Fibroblast of skin of right biceps (primary cell): ENCODE measurements around the gene ATP4A.
A peak's percentile ranks its signal among the peaks of the same experiment; 100 is the strongest.

ENCODE experiments used
- DNase-seq: peaks from one replicate; pipeline ENCODE4 v3.0.0-alpha.2; 2013

Gene ATP4A

DNA sequence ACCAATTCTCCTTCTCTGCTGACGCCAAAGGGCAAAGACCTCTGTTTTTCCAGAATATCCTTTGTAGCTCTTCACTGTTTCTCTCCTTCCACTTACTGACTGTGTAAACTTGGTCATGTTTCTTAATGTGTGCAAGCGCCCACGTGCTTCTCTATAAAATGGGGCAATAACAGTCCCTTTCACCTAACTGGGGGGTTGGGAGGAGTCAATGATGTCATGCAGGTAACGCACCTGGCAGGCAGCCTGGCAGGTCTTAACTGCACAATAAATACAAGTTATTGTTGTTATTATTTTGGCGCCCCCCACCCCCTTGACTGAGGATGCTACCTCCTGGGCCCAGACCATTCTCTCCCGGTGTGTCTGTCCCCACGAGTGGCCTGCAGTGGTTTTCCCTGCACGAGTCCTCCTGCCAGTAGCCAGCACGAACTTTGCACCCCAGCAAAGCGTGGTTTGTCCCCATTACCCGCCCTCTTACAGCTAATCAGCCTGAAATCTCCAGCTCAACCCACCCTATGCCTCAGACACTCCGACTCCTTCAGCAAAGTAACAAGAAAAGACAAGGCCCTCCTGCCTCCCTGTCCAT lies 40.6 kb downstream of the ATP4A start:
- no peak for DNase-seq

DNA sequence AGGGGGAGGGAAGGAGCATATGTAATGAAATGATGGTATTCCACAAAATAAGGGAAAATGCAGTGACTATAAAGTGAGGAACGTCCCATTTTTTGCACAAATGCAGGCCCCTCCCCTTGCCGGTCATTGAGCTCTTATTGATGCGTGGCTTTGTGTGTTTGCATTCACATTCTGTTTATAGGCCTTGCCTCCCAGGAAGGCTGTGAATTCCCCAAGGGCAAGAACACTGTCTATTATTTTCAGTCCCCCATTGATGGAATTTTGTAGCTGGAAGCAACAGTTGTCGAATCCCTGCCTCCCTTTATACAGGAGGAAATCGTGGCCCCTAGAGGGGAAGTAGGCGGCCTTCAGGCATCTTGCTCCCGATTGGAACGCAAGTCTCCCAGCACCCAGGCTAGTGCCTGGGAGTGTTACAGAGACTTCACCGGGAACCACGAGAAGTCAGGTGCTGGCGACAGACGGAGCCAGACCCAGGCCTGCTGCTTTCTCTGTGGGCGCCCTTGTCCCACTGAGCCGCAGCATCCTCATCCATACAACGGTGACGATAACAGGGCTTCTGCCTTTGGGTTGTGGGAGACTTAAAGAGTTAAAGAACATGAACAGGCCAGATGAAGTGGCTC lies 42.2 kb downstream of the ATP4A start:
- peak; percentile 22 for DNase-seq

DNA sequence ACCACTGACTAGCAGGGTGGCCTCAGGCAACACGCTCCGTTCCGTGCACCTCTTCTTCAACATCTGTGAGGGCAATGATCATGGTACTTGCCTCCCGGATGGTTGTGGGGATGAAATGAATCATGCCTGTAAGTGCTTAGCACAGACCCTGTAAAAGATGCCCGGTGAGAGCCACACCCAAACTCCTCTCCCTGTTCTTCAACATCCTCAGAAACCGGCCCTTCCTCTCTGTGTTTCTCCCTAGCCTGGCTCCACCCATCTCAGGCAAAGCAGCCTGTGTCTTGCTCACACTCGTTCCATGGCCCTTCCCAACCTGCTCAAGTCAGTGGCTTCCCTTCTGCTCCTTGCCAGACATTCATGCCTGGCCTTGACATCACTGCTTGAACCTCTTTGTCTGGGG lies 44.2 kb downstream of the ATP4A start:
- DNase-seq, result peak; percentile 38

DNA sequence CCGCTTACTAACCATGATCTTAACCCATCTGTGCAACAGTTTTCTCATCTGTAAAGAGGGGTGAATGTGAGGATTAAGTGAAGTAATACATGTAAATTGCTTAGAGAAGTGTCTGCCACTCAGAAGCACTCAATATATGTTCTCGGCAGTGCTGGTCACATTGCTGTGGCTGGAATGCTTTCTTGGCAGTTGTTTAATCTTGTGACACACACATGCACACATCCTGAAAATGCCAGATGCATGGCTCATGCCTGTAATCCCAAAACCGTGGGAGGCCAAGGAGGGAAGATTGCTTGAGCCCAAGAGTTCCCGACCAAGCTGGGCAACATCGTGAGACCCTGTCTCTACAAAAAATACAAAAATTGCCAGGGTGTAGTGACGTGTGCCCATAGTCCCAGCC lies 45.1 kb downstream of the ATP4A start:
- DNase-seq, result peak; percentile 98

DNA sequence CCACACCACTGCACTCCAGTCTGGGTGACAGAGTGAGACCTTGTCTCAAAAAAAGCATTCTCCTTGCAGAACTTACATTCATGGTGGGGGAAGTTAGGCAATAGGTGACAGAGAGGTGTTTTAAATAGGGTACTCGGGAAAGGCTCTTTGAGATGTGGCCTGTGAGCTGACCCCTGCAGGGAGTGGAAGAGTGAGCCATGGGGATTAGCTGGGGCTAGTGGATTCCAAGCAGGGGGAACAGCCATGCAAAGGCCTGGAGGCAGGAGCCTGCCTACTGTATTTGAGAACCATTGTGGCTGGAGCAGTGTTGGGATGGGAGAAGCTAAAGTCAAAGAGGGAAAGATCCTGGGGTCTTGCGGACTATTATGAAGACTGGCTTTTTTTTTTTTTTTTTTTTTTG lies 46.1 kb downstream of the ATP4A start:
- DNase-seq, result no peak

DNA sequence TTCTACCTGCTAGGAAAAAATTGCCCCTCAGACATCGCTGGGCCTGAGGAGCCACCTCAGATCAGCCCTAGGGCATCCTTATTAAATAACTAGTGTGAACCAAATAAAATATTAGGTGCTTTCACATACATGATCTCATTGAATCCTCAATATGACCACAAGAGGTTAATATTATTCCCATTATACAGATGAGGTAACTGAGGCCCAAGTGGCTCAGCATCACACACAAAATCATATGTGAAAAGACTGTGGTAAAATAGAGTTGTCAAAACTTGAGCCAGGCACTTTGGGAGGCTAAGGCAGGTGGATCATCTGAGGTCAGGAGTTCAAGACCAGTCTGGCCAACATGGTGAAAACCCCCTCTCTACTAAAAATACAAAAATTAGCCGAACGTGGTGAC lies 47.1 kb downstream of the ATP4A start:
- DNase-seq, result no peak

DNA sequence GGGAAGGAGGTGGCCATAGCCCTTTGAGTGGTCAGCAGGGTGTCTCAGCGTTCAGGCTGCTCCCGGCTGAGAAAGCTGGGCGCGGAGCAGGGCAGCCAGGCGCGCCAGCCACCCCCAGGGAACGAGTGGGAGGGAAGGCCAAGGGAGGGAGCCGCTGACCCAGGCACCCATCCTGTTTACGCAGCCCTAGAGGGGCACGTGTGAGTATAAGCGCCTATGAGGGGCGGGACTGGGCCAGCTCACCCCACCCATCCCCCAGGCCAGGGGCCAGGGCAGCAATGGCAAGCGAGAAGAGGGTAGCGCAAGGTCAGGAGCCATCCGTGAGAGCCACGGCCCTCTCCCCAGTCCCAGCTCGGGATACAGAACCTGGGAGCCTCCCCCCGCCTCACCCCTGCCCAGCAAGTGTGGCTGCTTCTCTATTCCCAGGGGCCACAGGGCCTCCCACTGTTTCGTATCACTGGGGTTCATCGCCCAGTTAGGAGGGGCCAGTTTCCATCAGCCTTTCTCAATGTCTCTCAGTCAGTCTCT lies 49.1 kb downstream of the ATP4A start:
- peak; percentile 36 for DNase-seq

DNA sequence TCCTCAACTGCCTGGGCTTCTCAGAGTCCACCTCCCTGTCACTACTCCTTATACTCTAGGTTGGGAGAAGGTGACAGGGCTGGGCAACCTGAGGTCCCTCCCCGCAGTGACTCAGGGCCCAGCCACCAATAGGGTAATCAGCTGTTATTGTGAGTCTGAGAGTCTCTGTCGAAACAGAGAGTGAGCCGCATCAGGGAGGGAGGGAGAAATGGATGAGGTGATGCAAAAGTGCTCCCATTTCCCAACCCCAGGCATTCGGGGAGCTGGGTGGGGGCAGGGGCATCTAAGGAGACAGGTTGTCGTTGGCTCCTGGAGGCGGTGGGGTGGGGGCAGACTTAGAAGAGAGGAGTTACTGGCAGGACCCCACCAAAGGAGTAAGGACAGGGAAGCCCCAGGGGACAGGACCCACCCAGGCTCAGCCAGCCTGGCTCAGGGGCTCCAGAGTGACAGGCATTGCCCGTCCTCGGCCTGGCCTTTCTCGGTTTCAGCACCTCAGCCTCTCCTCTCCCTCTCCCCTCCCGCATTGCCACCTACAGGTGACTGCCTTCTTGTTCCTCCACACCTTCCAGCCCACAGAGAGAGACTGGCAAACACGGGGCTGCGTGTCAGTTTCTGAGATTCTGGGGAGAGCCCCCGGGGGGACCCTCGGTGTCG lies 49.7 kb downstream of the ATP4A start, which contains the start of gene DMKN:
Gene DMKN (minus strand): TSS at position 22 of the 654 bp plus-strand sequence. CDS start 174 bp downstream, outside the sequence.
- peak; percentile 59 for DNase-seq

DNA sequence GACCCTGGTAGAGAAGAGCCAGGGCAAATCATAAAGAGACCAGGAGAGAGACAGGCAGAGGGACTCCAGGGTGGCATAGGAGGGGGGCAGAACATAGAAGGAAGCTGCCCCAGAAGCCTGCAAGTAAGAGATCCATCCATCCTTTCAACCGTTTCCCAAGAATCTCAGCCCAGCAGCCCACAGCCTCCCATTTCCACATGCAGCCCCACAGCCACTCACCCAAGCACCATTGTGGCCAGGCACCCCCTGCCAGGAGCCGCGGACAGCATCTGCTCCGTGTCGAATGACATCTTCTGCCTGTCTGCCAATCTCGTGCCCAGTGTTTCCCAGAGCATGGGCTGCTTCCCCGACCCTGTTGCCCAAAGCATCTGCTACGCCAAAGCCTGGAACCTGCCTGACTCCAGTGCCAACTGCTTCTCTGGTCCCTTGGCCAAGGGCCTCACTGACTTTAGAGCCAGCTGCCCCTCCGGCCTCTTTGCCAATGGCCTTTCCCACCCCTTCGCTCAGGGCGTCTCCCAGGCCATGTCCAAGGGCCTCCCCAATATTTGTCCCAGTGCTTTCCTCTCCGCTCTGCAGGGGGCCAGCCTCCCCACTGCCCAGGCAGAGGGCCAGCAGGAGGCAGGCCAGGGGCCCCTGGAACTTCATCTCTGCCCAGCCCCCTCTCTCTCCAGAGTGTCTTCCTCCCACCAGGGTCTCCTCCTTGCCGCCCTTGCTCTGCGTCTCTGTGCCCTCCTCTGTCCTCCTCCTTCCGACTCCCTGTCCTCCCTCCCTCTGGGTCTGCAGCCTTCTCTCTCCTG lies 50.4 kb downstream of the ATP4A start:
- no peak for DNase-seq

DNA sequence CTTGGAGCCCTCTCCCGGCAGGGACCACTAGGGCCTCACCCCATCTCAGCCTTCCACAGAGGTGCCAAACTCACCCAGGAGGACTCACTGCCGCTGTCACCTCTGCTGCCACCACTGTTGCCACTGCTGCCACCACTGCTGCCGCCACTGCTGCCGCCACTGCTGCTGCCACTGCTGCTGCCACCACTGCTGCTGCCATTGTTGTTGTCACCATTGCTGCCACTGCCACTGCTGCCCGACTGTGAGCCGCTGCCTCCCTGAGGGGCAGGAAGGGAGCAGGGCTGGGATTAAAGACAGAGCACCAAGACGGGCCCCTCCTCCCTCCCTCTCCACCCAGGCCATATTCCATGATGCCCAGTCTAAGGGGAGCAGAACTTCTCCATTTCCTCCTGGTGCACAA lies 52.1 kb downstream of the ATP4A start:
- no peak for DNase-seq

DNA sequence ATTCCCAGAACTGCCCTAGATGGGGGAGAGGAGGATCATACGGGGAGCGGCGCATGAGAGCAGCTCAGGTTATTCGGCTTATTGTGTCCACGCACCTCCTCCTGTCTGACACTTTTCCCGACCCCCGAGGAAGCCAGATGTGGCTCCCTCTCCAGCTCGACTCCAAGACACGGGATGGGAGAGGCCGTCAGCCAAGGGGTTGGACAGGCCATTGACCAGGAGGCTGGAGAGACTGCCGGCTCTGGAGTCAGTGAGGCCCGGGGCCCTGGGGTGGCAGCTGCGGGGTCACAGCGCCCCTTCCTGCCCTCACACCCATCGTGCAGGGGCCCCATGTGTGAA lies 52.9 kb downstream of the ATP4A start:
- no peak for DNase-seq

DNA sequence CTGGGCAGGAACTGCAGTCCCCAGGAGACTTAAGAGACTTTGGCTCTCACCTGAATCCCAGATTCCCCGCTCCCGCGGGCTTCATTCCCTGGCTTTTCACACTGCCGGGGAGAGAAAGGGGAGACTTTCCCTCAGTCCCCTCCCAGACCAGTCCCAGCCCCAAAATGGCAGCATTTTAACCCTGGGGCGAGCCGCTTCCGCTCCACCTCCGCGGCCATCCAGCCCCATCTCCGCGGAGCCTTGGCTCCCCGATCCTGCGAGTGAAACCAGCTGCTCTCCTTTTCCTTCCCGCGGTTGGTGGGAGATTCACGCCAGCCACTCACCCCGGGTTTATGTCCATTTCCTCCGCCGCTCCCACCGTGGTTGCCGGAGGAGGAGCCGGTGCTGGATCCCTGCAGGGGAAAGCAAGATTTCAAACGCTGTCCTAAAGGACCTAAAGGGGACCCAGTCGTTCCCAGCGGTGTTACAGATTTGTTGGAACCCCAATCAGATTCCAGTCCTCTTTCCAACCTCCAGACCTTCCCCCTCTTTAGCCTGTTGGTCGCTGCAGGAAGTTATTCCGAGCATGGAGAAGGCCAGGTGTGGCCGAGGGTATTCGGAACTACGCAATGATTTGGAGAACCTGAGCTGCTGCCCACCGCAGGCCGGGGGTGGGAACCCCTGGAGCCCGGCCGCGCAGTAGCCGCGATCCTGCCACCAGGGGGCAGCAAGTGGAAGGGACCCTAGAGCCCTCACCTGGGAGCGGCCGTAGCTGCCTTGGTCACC lies 53.4 kb downstream of the ATP4A start:
- peak; percentile 51 for DNase-seq

DNA sequence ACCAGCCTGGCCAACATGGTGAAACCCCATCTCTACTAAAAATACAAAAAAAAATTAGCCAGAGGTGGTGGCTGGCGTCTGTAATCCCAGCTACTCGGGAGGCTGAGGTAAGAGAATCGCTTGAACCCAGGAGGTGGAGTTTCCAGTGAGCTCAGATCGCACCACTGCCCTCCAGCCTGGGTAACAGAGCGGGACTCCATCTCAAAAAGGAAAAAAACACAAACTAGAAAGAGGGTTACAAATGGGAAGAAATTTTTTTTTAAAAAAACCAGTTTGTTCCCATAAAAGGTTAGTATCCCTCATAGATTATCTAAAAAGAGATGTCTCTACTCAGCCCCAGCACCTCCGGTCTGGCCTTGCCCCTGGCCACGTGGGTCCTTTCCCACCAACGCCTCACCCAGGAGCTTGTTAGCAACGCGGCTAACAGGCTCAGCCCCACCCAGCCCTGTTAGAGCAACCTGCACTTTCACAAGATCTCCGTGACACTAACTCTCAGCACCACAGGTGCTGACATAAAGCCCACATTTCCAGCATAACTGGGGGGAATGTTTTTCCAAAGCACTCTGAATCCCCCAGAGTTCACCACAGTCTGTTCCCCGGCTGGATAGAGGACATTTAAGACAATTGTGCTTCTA lies 54.3 kb downstream of the ATP4A start:
- no peak for DNase-seq

DNA sequence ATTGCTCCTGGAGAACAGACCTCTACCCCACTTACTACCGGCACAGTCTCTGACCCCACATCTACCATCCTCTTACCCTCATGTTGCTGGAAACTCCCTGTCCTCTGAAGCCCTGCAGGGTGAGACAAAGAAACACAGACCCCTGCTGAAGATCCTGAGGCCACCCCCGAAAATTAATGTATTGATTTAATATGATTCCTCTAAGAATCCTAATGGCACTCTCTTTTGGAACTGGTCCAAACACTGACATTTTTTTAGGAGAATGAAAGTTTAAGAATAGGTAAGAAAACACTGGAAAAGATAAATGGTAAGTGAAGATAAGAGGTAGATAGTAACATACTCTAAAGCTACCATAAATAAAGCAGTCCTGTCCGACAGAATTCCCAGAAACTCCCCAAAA lies 55.3 kb downstream of the ATP4A start:
- DNase-seq, result no peak

DNA sequence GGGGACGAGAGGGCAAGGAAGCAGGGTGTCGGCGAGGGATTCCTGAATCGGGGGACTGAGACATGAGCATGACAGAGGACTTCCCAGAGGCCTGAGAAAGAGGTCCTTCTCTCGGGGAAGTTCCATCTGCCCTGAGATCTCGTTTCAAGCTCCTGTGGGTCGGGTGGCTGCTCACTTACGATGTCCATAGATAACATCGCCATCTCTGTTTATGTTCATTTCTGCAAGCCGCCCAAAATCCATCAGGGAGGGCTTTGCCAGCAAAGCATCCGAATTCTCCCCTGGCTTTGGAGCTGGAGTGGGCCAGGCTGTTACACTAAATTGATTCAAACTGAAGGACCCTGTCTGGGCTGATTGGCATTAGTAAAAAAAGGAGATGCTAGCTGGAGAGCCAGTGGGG lies 55.9 kb downstream of the ATP4A start:
- no peak for DNase-seq

DNA sequence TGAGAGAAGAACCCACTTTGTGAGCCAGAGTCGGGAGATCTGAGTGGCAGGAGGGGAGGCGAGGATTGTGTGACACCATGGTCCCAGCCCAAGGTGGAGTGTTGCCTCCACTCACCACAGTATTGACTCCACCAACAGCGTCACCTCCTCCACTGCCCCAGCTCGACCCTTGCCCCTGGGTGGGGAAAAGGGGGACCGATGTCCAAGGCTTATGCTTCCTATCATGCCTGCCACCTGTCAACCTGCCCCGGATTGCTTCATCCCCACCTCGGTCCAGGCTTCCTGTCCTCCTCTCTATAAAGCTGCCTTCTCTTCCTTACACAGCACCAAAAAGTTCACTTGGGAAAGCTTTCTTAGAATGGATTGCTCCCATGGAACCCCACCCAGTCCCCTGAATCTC lies 57.4 kb downstream of the ATP4A start:
- DNase-seq, result no peak

DNA sequence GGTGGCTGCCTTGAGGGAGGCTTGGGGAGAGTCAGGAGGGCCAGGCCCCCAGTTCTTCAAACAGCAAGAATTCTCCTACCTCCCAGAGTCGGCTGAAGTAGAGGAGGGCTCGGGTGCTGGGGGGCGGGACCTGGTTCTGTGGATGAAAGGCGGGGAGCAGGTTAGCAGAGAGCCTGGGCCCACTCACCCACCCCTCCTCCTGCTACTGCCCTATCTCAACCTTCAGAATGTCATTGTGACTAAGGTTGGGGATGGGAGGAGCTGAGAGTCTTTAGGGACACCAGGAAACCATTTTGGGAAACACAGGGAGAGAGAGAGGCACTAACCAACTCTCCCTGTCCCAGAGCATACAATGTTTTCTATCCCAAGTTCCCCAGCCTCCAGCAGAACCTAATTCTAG lies 60.7 kb downstream of the ATP4A start:
- no peak for DNase-seq

DNA sequence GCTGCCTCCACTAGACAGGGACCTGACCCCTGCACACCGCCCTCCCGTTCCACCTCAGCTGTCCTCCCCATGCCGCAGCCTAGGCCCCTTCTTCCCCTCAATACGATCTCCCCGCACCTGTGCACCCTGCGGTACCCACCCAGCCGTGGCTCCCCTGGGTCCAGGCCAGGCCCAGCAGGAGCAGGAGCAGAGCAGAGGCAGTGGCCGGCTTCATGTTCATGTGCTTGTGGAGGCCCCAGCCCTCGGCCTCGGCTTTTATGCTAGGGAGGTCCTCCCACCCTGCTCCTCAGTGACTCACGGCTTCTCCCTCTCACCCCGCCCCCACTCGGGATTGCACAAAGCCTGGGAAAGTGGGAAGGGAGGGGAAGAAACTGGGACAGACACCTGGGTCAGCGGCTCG lies 61.8 kb downstream of the ATP4A start:
- peak; percentile 11 for DNase-seq

DNA sequence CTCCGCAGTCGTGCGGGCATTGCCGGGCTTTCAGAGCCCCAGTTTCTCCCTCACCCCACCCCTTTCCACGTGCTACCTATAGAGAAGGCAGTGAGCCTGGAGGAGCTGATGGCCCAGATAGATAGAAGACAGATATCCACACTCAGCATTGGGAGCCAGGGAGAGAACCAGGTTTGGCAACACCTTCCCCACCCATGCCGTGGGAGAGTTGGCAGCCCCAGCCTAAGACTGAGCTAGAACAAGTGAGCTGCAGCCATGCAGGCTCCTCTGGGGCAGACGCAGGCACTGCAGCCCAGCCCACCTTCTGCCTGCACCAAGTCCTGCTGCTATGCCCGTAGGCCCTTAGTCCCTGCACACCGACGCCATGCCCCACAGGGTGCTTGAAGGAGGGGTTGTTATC lies 62.8 kb downstream of the ATP4A start:
- DNase-seq, result no peak
